ENCODE results near the gene TEX53.

TEX53 gene

GRCh38 chr9:114631166-114631565 is 26.4 kb downstream of the TEX53 start:
- no peak for TF ChIP-seq CTCF (conservative IDR thresholded peaks at IDR 0.05; ENCODE audit: low read depth, low read length)
- no peak overlapping the region for H3K4me3 ChIP-seq (ENCODE audit: low read depth, low read length)
- no peak for DNase-seq (ENCODE audit: low read depth)

GRCh38 chr9:114629563-114630090 is 28.0 kb downstream of the TEX53 start:
- no peak overlapping the region for H3K4me3 ChIP-seq (ENCODE audit: low read depth, low read length)
- DNase-seq (ENCODE audit: low read depth): no peak
- TF ChIP-seq CTCF (conservative IDR thresholded peaks at IDR 0.05; ENCODE audit: low read depth, low read length): no peak

- H3K4me3 ChIP-seq (ENCODE audit: low read depth, low read length): no peak overlapping the region
- DNase-seq (ENCODE audit: low read depth): no peak
- no peak for TF ChIP-seq CTCF (conservative IDR thresholded peaks at IDR 0.05; ENCODE audit: low read depth, low read length)
Observed at GRCh38 chr9:114627553-114627952, 30.1 kb downstream of the TEX53 start.

- no peak overlapping the region for H3K4me3 ChIP-seq (ENCODE audit: low read depth, low read length)
- no peak for DNase-seq (ENCODE audit: low read depth)
- no peak for TF ChIP-seq CTCF (conservative IDR thresholded peaks at IDR 0.05; ENCODE audit: low read depth, low read length)
Observed at GRCh38 chr9:114626415-114627020, 31.1 kb downstream of the TEX53 start.

GRCh38 chr9:114624677-114625076 is 32.9 kb downstream of the TEX53 start:
- no peak for TF ChIP-seq CTCF (conservative IDR thresholded peaks at IDR 0.05; ENCODE audit: low read depth, low read length)
- no peak for DNase-seq (ENCODE audit: low read depth)
- no peak overlapping the region for H3K4me3 ChIP-seq (ENCODE audit: low read depth, low read length)

GRCh38 chr9:114621975-114622609 is 35.5 kb downstream of the TEX53 start:
- peak; percentile 40 for DNase-seq (ENCODE audit: low read depth)
- no peak for TF ChIP-seq CTCF (conservative IDR thresholded peaks at IDR 0.05; ENCODE audit: low read depth, low read length)
- H3K4me3 ChIP-seq (ENCODE audit: low read depth, low read length): no peak overlapping the region

- H3K4me3 ChIP-seq (ENCODE audit: low read depth, low read length): no peak overlapping the region
- TF ChIP-seq CTCF (conservative IDR thresholded peaks at IDR 0.05; ENCODE audit: low read depth, low read length): no peak
- no peak for DNase-seq (ENCODE audit: low read depth)
Observed at GRCh38 chr9:114621561-114621960, 36.0 kb downstream of the TEX53 start.

Data from choroid plexus epithelial cell (primary cell).